WI38 (cell line): Measurements from ENCODE around the gene ALDH2.

Experiments
- H3K4me3 ChIP-seq: 2 replicates; pipeline ENCODE4 v1.5.1; 2011; ENCODE audit warnings: low read depth, mild to moderate bottlenecking, control low read depth, low read length
- TF ChIP-seq, protein P1 (sequence below): IDR thresholded peaks from 2 replicates; pipeline ENCODE4 v1.5.1; 2012; ENCODE audit warnings: low read depth, mild to moderate bottlenecking, control low read depth, low read length

The ALDH2 gene

GRCh38 chr12:111754671-111755070, 12.1 kb upstream of the ALDH2 start:
- no peak overlapping the region for H3K4me3 ChIP-seq
- TF ChIP-seq, protein P1, sequence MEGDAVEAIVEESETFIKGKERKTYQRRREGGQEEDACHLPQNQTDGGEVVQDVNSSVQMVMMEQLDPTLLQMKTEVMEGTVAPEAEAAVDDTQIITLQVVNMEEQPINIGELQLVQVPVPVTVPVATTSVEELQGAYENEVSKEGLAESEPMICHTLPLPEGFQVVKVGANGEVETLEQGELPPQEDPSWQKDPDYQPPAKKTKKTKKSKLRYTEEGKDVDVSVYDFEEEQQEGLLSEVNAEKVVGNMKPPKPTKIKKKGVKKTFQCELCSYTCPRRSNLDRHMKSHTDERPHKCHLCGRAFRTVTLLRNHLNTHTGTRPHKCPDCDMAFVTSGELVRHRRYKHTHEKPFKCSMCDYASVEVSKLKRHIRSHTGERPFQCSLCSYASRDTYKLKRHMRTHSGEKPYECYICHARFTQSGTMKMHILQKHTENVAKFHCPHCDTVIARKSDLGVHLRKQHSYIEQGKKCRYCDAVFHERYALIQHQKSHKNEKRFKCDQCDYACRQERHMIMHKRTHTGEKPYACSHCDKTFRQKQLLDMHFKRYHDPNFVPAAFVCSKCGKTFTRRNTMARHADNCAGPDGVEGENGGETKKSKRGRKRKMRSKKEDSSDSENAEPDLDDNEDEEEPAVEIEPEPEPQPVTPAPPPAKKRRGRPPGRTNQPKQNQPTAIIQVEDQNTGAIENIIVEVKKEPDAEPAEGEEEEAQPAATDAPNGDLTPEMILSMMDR: no peak

DNA sequence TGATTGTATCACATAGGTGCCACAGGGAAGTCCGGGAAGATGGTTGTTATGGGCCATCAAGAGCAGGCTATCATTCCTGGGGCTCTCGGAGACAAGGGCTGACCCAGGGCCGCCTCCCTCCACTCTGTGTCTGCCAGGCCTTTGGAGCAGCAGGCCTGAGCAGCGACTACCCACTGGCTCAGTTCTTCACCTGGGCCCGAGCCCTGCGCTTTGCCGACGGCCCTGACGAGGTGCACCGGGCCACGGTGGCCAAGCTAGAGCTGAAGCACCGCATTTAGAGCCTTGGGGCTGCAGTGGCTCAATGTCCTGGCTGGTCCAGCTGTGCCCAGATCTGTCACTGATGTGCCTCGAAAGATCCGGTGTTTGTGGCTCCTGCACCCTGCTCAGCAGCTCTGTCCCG, 10.5 kb upstream of the ALDH2 start:
- no peak overlapping the region for H3K4me3 ChIP-seq
- TF ChIP-seq, protein P1: no peak

GRCh38 chr12:111756681-111757080, 10.1 kb upstream of the ALDH2 start:
- no peak overlapping the region for H3K4me3 ChIP-seq
- TF ChIP-seq, protein P1: no peak

DNA sequence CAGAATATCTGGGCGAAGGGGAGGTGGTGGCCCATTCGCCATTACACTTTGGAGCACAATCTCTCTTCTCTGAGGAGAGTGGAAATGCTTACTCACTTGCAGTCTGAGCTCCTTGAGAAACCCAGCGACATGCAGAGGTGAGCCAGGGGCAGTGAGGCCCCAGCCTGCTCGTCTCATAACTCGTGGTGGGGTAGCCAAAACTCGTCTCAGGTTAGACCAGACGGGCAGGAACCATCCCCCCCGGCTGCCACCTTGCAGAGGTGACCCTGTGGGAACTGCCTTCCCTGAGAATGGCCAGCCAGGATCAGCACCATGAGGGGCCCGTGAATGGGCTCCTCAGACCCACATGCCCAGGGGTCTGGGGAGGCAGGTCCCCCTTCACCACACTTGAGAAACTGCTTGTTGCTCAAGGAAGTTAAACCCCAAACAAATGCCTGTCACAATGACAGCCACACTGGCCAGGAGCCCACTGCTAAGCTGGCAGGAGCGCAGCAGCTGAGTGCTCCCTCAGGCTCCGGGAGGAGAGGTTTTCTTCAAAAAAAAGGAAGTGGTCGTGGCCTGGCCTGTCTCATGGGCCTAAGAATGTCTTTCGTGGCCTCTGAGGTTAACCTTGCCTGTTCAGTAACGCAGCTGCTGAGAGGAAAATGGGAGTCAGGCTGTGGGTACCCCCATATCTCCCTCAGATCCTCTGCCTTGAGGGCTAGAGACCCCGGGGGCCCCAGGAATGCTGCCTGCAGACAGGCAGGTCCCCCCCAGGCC, 9.2 kb upstream of the ALDH2 start:
- TF ChIP-seq, protein P1: no peak
- H3K4me3 ChIP-seq: no peak overlapping the region

DNA sequence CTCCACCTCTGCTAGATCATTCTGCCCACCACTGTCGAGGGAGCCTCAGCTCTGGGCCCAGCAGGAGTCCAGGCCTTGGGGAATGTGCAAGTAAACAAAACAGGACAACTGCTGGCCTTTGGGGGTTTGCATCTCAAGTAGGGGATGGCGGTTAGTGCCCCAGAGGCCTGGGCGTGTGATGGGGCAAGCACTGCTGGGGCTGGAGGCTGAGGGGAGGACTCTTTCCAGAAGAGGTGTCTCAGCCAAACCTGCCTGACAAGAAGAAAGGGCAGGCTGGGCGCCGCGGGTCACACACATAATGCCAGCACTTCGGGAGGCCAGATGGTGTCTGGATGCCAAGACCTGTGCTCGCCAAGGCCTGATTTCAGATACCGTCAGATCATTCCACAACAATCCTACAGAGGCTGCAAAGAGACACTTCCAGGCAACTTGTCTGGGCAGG, 8.6 kb upstream of the ALDH2 start:
- H3K4me3 ChIP-seq: no peak overlapping the region
- TF ChIP-seq, protein P1: no peak

GRCh38 chr12:111759271-111759670, 7.5 kb upstream of the ALDH2 start:
- TF ChIP-seq, protein P1: no peak
- no peak overlapping the region for H3K4me3 ChIP-seq

DNA sequence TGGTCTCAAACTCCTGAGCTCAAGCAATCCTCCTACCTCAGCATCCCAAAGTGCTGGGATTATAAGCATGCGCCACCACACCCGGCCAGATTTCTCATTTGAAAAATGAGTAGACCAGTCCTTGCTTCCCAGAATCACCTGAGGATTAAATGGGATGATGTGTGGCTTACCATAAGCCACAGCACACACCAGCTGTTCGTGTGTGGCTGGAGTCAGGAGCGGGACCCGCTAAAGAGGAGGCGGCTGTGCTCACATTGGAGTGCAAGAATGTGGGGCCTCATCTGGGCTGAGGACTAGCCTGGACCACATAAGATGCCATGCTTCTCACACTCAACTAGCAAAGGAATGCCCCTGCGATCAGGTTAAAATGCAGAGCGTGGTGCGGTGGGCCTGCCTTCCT, 6.7 kb upstream of the ALDH2 start:
- TF ChIP-seq, protein P1: no peak

More for the DNA sequence above, 6.7 kb upstream of the ALDH2 start:
- no peak overlapping the region for H3K4me3 ChIP-seq
